HG03565 (cell line): ENCODE results near the gene GPR132.
"Not testable (repeated sequence)": the region's sequence is repeated elsewhere in the genome, so short reads cannot be mapped to it uniquely, and the experiment has no call there.

Source experiments
- ATAC-seq: cut with Tn5 transposase; IDR thresholded peaks from one replicate; pipeline ENCODE4 v1.9.1; 2021; ENCODE audit warnings: mild to moderate bottlenecking, moderate library complexity; ENCODE audit not compliant: unreplicated experiment

The GPR132 gene

GRCh38 chr14:105045710-105046326, 19.4 kb downstream of the GPR132 start:
- peak; percentile 75 for ATAC-seq

GRCh38 chr14:105043641-105044040, 21.6 kb downstream of the GPR132 start:
- ATAC-seq: no peak

GRCh38 chr14:105042813-105043212, 22.4 kb downstream of the GPR132 start:
- ATAC-seq: no peak

- no peak for ATAC-seq
Observed at GRCh38 chr14:105041841-105042765, 23.1 kb downstream of the GPR132 start.

GRCh38 chr14:105039458-105040205, 25.6 kb downstream of the GPR132 start:
- no peak for ATAC-seq

- not testable (repeated sequence) for ATAC-seq
Observed at GRCh38 chr14:105035616-105036015, 29.6 kb downstream of the GPR132 start.

- no peak for ATAC-seq
Observed at GRCh38 chr14:105034315-105035039, 30.8 kb downstream of the GPR132 start.

- ATAC-seq: not testable (repeated sequence)
Observed at GRCh38 chr14:105033412-105033900, 31.8 kb downstream of the GPR132 start.

- ATAC-seq: not testable (repeated sequence)
Observed at GRCh38 chr14:105032451-105032901, 32.8 kb downstream of the GPR132 start.

GRCh38 chr14:105030836-105031396, 34.3 kb downstream of the GPR132 start:
- ATAC-seq: no peak

GRCh38 chr14:105030194-105030593, 35.0 kb downstream of the GPR132 start:
- no peak for ATAC-seq

- no peak for ATAC-seq
Observed at GRCh38 chr14:105029402-105029801, 35.8 kb downstream of the GPR132 start.

- ATAC-seq: no peak
Observed at GRCh38 chr14:105028251-105028927, 36.8 kb downstream of the GPR132 start.

GRCh38 chr14:105027718-105028117, 37.5 kb downstream of the GPR132 start:
- ATAC-seq: not testable (repeated sequence)

- no peak for ATAC-seq
Observed at GRCh38 chr14:105026802-105027563, 38.2 kb downstream of the GPR132 start.

GRCh38 chr14:105026033-105026785, 39.0 kb downstream of the GPR132 start:
- no peak for ATAC-seq

GRCh38 chr14:105025429-105025828, 39.8 kb downstream of the GPR132 start:
- ATAC-seq: no peak
